Glutamatergic neuron (in vitro differentiated cells): ENCODE measurements around the gene KRTAP4-1. TPM values are rescaled to one million over a fixed set of nuclear protein-coding genes. Genes with fewer than 3 reads are reported as not detected.
"Not testable (repeated sequence)": the region's sequence is repeated elsewhere in the genome, so short reads cannot be mapped to it uniquely, and the experiment has no call there.

Experiments used
- DNase-seq: peaks from one replicate; pipeline ENCODE4 v3.0.0; 2022
- H3K27ac Mint-ChIP-seq: one replicate; pipeline ENCODE4 v1.8.0; 2020; ENCODE audit warnings: mild to moderate bottlenecking, mixed read lengths, inconsistent platforms; ENCODE audit not compliant: unreplicated experiment
- H3K27me3 Mint-ChIP-seq: one replicate; pipeline ENCODE4 v1.8.0; 2020; ENCODE audit warnings: mild to moderate bottlenecking, moderate library complexity, mixed read lengths, inconsistent platforms; ENCODE audit not compliant: unreplicated experiment
- H3K36me3 Mint-ChIP-seq: one replicate; pipeline ENCODE4 v1.8.0; 2020; ENCODE audit warnings: mild to moderate bottlenecking, mixed read lengths, inconsistent platforms; ENCODE audit not compliant: unreplicated experiment
- H3K4me1 Mint-ChIP-seq: one replicate; pipeline ENCODE4 v1.8.0; 2020; ENCODE audit warnings: mild to moderate bottlenecking, low read depth, mixed read lengths, inconsistent platforms; ENCODE audit not compliant: unreplicated experiment
- H3K4me3 Mint-ChIP-seq: one replicate; pipeline ENCODE4 v1.8.0; 2020; ENCODE audit warnings: mild to moderate bottlenecking, mixed read lengths, inconsistent platforms; ENCODE audit not compliant: unreplicated experiment
- H3K9me3 Mint-ChIP-seq: one replicate; pipeline ENCODE4 v1.8.0; 2020; ENCODE audit warnings: mild to moderate bottlenecking, moderate library complexity, mixed read lengths, inconsistent platforms; ENCODE audit not compliant: unreplicated experiment
- total RNA-seq: library from RNA; stranded (reverse); fragmentation: NEBNext Ultra II Directional; extraction: Animal tissue kit (Norgen Biotek cat#: 25700); gene quantifications from one replicate; pipeline ENCODE4 v1.2.1, GENCODE V29; 2021; ENCODE audit not compliant: unreplicated experiment
- TF ChIP-seq, protein P1 (sequence below): fragments of 200-600 bp; sonication (generic); IDR thresholded peaks from one replicate; pipeline ENCODE4 v1.5.0; 2021; ENCODE audit not compliant: partially characterized antibody, unreplicated experiment

Gene KRTAP4-1
- total RNA-seq, 1 donor from 2014 or later = not detected

DNA sequence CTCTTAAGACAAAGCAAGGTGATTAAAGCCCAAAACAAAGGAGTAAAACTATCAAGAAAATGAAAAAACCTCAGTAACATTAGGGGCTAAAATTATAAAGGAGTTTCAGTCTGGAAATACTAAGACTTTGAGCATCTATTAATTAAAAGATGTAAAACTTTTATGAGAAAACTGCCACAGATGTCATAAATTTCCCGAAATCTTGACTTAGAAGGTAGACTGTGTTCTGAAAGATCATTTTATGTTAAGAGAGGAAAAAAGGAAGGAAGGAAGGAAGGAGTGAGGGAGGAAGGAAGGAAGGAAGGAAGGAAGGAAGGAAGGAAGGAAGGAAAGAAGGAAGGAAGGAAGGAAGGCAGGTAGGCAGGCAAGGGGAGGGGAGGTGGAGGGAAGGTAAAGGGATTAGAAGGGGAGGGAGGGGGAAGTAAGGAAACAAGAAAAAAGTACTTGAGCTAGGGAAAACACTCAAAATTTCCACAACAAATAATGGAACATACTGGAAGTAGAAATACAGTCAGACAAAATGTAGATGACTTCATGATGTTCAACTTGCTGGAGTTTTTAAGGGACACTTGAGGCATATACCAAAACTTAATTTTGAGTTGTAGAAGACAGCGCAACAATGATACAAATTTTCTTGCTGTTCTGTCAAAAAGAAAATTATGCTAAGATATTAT, 37.0 kb downstream of the KRTAP4-1 start:
- TF ChIP-seq, protein P1, sequence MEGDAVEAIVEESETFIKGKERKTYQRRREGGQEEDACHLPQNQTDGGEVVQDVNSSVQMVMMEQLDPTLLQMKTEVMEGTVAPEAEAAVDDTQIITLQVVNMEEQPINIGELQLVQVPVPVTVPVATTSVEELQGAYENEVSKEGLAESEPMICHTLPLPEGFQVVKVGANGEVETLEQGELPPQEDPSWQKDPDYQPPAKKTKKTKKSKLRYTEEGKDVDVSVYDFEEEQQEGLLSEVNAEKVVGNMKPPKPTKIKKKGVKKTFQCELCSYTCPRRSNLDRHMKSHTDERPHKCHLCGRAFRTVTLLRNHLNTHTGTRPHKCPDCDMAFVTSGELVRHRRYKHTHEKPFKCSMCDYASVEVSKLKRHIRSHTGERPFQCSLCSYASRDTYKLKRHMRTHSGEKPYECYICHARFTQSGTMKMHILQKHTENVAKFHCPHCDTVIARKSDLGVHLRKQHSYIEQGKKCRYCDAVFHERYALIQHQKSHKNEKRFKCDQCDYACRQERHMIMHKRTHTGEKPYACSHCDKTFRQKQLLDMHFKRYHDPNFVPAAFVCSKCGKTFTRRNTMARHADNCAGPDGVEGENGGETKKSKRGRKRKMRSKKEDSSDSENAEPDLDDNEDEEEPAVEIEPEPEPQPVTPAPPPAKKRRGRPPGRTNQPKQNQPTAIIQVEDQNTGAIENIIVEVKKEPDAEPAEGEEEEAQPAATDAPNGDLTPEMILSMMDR = no peak
- DNase-seq = no peak
- H3K27me3 Mint-ChIP-seq = peaks cover 8% of the 10 kb centered on the region
- H3K27ac Mint-ChIP-seq = no peak overlapping the region
- H3K4me3 Mint-ChIP-seq = no peak overlapping the region
- peaks cover 12% of the 10 kb centered on the region for H3K9me3 Mint-ChIP-seq
- H3K36me3 Mint-ChIP-seq = peaks cover 12% of the 10 kb centered on the region
- no peaks in the 10 kb centered on the region for H3K4me1 Mint-ChIP-seq

DNA sequence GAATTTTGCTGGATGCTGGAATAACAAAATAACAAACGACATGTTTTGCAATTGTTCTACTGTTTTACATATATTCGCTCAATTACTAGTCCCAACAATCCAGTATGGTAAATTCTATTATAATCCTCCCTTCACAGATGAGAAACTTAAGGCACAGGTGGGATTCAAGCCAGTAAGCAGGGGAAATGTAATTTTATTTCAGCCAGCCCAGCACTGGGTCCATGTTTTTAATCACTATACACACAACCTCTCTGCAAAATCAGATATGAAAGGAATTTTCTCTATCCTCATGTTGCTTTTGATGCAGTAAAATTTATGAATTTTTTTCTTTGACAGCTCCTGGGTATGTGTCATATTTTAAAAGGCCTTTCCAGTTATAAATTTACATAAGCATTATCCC, 39.5 kb downstream of the KRTAP4-1 start:
- H3K4me1 Mint-ChIP-seq = no peaks in the 10 kb centered on the region
- peaks cover 21% of the 10 kb centered on the region for H3K36me3 Mint-ChIP-seq
- no peak overlapping the region for H3K4me3 Mint-ChIP-seq
- H3K9me3 Mint-ChIP-seq = peaks cover 12% of the 10 kb centered on the region
- DNase-seq = no peak
- peaks cover 8% of the 10 kb centered on the region for H3K27me3 Mint-ChIP-seq
- TF ChIP-seq, protein P1 = no peak
- no peak overlapping the region for H3K27ac Mint-ChIP-seq

DNA sequence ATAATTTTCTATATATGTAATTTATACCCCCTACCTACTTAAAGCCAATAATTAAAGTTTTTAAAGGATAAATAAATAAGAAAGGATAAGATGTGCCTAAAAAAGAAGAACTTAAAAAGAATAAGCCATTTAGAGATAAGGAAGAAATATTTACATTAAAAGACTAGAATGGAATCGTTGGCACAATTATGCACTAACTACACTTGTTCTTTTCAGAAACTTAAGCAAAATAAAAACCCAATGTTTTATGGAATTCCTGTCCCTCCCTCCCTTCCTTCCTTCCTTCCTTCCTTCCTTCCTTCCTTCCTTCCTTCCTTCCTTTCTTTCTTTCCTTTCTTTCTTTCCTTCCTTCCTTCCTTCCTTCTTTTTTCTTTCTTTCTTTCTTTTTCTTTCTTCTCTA, 39.9 kb downstream of the KRTAP4-1 start:
- Mint-ChIP-seq H3K4me3 (no peak overlapping the region), H3K36me3 (peaks cover 21% of the 10 kb centered on the region), H3K27me3 (peaks cover 8% of the 10 kb centered on the region), H3K4me1 (no peaks in the 10 kb centered on the region), H3K9me3 (peaks cover 12% of the 10 kb centered on the region), H3K27ac (no peak overlapping the region)
- TF ChIP-seq, protein P1 = no peak
- no peak for DNase-seq

DNA sequence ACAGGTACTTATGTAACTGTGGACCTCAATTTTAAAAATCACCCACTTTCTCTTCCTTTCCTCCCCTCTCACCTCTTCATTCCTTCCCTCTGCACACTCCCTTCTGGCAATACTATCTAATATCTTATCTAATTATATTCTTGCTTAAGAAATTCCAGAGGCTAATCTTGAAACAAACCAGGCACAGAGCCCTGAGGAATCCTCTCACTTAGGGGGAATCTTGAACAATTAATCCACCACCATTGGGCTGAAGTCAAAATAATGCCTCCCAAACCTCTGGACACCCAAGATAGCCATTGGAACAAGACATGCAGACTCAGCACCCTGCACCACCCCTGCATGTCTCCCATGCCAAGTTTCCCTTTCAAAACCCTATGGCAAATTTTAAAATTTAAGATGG, 43.4 kb downstream of the KRTAP4-1 start:
- no peak for DNase-seq
- peaks cover 6% of the 10 kb centered on the region for H3K9me3 Mint-ChIP-seq
- peaks cover 22% of the 10 kb centered on the region for H3K36me3 Mint-ChIP-seq
- peaks cover 3% of the 10 kb centered on the region for H3K27me3 Mint-ChIP-seq
- no peak overlapping the region for H3K27ac Mint-ChIP-seq
- H3K4me3 Mint-ChIP-seq = no peak overlapping the region
- no peaks in the 10 kb centered on the region for H3K4me1 Mint-ChIP-seq
- TF ChIP-seq, protein P1 = no peak

DNA sequence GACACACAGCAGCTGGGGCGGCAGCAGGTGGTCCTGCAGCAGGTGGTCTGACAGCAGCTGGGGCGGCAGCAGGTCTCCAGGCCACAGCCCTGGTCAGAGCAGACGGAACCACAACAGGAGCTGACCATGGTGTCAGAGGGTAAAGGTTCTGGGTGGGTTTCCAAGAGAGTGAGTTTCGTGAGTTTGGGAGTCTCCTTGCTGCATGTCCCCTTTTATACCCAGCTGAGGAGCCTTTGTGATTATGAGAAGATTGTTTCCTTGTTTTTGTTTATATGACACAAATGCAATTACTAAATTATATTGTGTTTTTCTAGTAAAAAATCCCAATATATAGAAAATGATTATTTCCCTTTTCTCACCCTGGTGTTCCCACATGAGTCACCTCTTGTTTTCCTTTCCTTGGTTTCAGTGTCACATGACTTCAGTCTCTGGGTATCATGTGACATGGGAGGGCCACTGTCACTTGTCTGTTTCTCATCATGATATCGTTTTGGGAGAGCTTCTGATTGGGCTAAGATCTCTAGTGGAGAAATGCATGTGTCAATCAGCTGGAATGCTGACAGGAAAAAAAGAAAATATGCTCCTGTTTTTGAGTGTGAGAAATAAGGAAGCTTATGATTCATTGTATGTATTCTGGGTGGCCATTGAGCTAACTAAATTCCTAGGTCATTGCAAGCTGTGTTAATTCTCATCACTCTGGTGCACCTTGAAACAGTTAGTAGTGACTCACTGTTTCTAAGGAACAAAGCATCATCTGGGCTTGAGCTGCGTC, 44.2 kb downstream of the KRTAP4-1 start, which contains the start of gene KRTAP4-6:
TSS of gene KRTAP4-6 (minus strand) at position 185 of the 772 bp plus-strand sequence. CDS start at position 128, 57 bp downstream.
- no peaks in the 10 kb centered on the region for H3K4me1 Mint-ChIP-seq
- H3K36me3 Mint-ChIP-seq = peaks cover 22% of the 10 kb centered on the region
- peaks cover 3% of the 10 kb centered on the region for H3K27me3 Mint-ChIP-seq
- H3K9me3 Mint-ChIP-seq = peaks cover 6% of the 10 kb centered on the region
- DNase-seq = no peak
- peak within 1 kb of the TSS; percentile 62 for H3K27ac Mint-ChIP-seq
- TF ChIP-seq, protein P1 = no peak
- H3K4me3 Mint-ChIP-seq = no peak within 1 kb of the TSS

DNA sequence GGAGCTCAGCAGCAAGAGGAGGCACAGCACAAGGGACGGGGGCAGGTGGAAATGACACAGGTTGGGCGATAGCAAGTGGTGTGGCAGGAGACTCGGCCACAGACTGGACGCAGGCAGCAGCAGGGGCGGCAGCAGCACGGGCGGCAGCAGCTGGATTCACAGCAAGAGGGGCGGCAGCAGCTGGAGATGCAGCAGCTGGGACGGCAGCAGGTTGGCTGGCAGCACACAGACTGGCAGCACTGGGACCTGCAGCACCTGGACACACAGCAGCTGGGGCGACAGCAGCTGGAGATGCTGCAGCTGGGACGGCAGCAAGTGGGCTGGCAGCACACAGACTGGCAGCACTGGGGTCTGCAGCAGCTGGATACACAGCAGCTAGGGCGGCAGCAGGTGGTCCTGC, 44.8 kb downstream of the KRTAP4-1 start:
- H3K27me3 Mint-ChIP-seq, H3K4me3 Mint-ChIP-seq, DNase-seq, H3K4me1 Mint-ChIP-seq, H3K9me3 Mint-ChIP-seq: not testable (repeated sequence)
- H3K36me3 Mint-ChIP-seq = peaks cover 22% of the 10 kb centered on the region
- peak overlapping the region; percentile 62 for H3K27ac Mint-ChIP-seq
